Measurements from ENCODE around the gene THRB.

The THRB gene

DNA sequence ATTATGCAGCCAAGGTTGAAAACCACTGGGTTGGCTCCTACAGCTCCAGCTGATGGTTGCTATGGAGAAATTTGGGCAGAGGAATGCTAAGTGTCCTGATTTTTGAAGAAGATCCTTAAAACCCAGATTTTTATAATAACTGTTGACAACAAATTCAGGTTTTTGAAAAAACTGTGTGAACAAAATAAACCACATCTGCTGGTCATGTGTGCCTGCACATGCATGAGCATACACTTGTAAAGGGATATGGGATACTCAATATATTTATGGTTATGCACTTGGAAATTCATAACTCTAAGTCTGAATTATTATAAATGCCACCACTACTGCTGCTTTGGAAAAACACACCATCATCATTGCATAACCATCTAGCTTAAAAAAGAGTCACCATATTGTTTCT lies 133.7 kb downstream of the THRB start:
- Histone ChIP-seq H3K27ac (ENCODE audit: low read depth in 2 of 2, low read length in 2 of 2) (no peak overlapping the region), H3K4me1 (ENCODE audit: control insufficient read depth in 2 of 2, insufficient read depth in 2 of 2, low read length in 2 of 2) (peaks cover 0 to 11% of the 10 kb centered on the region in 2 donors), H3K9ac (ENCODE audit: low read depth in 1 of 2, low read length in 2 of 2) (no peak overlapping the region), H3K36me3 (ENCODE audit: control insufficient read depth in 2 of 2, insufficient read depth in 2 of 2, low read length in 2 of 2) (no peaks in the 10 kb centered on the region), H3K9me3 (ENCODE audit: control insufficient read depth in 2 of 2, low read length in 2 of 2) (no peaks in the 10 kb centered on the region), H3K27me3 (ENCODE audit: control insufficient read depth in 2 of 2, insufficient read depth in 2 of 2, low read length in 2 of 2) (no peaks in the 10 kb centered on the region), H3K4me3 (ENCODE audit: low read length in 2 of 2) (no peak overlapping the region)

DNA sequence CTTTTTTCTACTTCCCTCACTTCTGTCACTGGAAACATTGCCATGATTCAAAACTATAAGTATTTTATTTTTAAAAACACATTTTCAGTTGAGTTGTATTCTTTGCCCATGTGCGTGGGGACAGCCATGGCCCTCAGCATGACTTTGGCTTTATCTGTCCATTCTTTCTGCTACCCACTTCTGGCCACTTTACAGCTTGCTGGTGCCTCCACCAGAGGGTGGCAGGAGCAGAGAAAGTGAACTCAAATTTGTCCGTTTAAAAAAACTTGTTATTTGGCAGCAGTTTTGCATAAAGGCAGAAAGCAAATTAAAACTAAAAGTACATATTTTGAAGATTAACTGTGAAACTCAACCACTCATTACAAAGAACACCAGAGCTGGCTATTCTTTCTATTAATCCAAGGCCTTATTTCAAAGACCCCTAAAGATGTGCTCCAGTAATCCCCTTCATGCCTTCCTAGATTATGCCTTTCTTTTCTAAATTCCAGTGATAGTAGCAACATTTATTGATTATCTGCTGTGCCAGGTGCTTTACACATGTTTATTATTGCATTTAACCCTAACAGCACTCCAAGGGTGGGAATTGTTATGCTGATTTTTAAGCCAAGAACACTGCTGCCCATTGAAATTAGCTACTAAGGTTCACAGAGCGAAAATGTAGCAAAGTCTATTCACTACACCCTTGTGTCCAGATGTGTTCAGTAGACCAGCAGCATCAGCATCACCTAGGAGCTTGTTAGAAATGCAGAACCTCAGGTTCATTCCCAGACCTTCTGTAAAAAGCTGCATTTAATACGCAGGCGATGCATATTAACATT lies 134.8 kb downstream of the THRB start:
- no peaks in the 10 kb centered on the region for H3K4me1 ChIP-seq (ENCODE audit: control insufficient read depth in 2 of 2, insufficient read depth in 2 of 2, low read length in 2 of 2)

GRCh38 chr3:24359102-24359501 lies 135.5 kb downstream of the THRB start:
- Histone ChIP-seq H3K36me3 (ENCODE audit: control insufficient read depth in 2 of 2, insufficient read depth in 2 of 2, low read length in 2 of 2) (no peaks in the 10 kb centered on the region), H3K4me1 (ENCODE audit: control insufficient read depth in 2 of 2, insufficient read depth in 2 of 2, low read length in 2 of 2) (no peaks in the 10 kb centered on the region), H3K4me3 (ENCODE audit: low read length in 2 of 2) (no peak overlapping the region), H3K9ac (ENCODE audit: low read depth in 1 of 2, low read length in 2 of 2) (no peak overlapping the region), H3K27me3 (ENCODE audit: control insufficient read depth in 2 of 2, insufficient read depth in 2 of 2, low read length in 2 of 2) (no peaks in the 10 kb centered on the region), H3K9me3 (ENCODE audit: control insufficient read depth in 2 of 2, low read length in 2 of 2) (no peaks in the 10 kb centered on the region), H3K27ac (ENCODE audit: low read depth in 2 of 2, low read length in 2 of 2) (no peak overlapping the region)

More for the DNA sequence above, 134.8 kb downstream of the THRB start:
- H3K27me3 ChIP-seq (ENCODE audit: control insufficient read depth in 2 of 2, insufficient read depth in 2 of 2, low read length in 2 of 2): no peaks in the 10 kb centered on the region
- no peak overlapping the region for H3K4me3 ChIP-seq (ENCODE audit: low read length in 2 of 2)
- H3K36me3 ChIP-seq (ENCODE audit: control insufficient read depth in 2 of 2, insufficient read depth in 2 of 2, low read length in 2 of 2): no peaks in the 10 kb centered on the region
- H3K27ac ChIP-seq (ENCODE audit: low read depth in 2 of 2, low read length in 2 of 2): no peak overlapping the region
- no peaks in the 10 kb centered on the region for H3K9me3 ChIP-seq (ENCODE audit: control insufficient read depth in 2 of 2, low read length in 2 of 2)
- no peak overlapping the region for H3K9ac ChIP-seq (ENCODE audit: low read depth in 1 of 2, low read length in 2 of 2)

DNA sequence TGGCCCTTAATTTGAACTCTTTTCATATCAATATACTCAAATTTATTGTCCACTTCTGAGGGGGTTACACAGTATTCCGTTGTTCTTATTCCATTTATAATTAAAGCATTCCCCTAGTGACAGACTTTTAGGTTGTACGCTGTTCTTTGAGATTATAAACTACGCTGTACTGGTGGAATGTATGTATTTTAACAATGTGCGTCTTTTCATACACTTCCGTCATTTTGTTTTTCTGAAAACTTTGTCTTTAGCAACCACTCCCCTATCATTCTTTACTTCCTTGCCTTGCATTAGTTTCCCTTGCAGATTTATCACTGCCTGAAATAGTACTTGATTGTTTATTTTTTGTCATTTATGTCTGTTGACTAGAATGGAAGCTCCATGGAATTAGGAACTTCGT lies 137.0 kb downstream of the THRB start:
- no peaks in the 10 kb centered on the region for H3K27me3 ChIP-seq (ENCODE audit: control insufficient read depth in 2 of 2, insufficient read depth in 2 of 2, low read length in 2 of 2)
- no peaks in the 10 kb centered on the region for H3K9me3 ChIP-seq (ENCODE audit: control insufficient read depth in 2 of 2, low read length in 2 of 2)
- H3K4me3 ChIP-seq (ENCODE audit: low read length in 2 of 2): no peak overlapping the region
- H3K4me1 ChIP-seq (ENCODE audit: control insufficient read depth in 2 of 2, insufficient read depth in 2 of 2, low read length in 2 of 2): no peaks in the 10 kb centered on the region
- no peaks in the 10 kb centered on the region for H3K36me3 ChIP-seq (ENCODE audit: control insufficient read depth in 2 of 2, insufficient read depth in 2 of 2, low read length in 2 of 2)
- no peak overlapping the region for H3K27ac ChIP-seq (ENCODE audit: low read depth in 2 of 2, low read length in 2 of 2)
- H3K9ac ChIP-seq (ENCODE audit: low read depth in 1 of 2, low read length in 2 of 2): no peak overlapping the region

DNA sequence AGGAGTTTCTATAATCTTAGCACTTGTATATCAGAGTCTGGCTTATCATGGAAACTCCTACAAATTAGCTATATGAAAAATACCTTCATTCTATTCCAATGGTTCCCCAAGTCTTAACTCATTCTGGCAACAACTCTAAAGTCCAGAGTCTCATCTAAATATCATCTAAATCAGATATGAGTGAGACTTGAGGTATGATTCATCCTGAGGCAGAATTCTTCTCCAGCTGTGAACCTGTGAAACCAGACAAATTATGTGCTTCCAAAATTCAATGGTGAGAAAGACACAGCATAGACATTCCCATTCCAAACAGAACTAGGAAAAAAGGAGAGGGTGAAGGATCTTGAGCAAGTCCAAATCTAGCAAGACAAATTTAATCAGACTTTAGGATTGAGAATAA lies 138.8 kb downstream of the THRB start:
- Histone ChIP-seq H3K9ac (ENCODE audit: low read depth in 1 of 2, low read length in 2 of 2) (no peak overlapping the region), H3K36me3 (ENCODE audit: control insufficient read depth in 2 of 2, insufficient read depth in 2 of 2, low read length in 2 of 2) (no peaks in the 10 kb centered on the region), H3K4me3 (ENCODE audit: low read length in 2 of 2) (no peak overlapping the region), H3K27ac (ENCODE audit: low read depth in 2 of 2, low read length in 2 of 2) (no peak overlapping the region), H3K27me3 (ENCODE audit: control insufficient read depth in 2 of 2, insufficient read depth in 2 of 2, low read length in 2 of 2) (no peaks in the 10 kb centered on the region), H3K4me1 (ENCODE audit: control insufficient read depth in 2 of 2, insufficient read depth in 2 of 2, low read length in 2 of 2) (peaks cover 0 to 9% of the 10 kb centered on the region in 2 donors), H3K9me3 (ENCODE audit: control insufficient read depth in 2 of 2, low read length in 2 of 2) (no peaks in the 10 kb centered on the region)

- Histone ChIP-seq H3K4me1 (ENCODE audit: control insufficient read depth in 2 of 2, insufficient read depth in 2 of 2, low read length in 2 of 2) (peaks cover 0 to 9% of the 10 kb centered on the region in 2 donors), H3K36me3 (ENCODE audit: control insufficient read depth in 2 of 2, insufficient read depth in 2 of 2, low read length in 2 of 2) (no peaks in the 10 kb centered on the region), H3K9me3 (ENCODE audit: control insufficient read depth in 2 of 2, low read length in 2 of 2) (no peaks in the 10 kb centered on the region), H3K27ac (ENCODE audit: low read depth in 2 of 2, low read length in 2 of 2) (no peak overlapping the region), H3K27me3 (ENCODE audit: control insufficient read depth in 2 of 2, insufficient read depth in 2 of 2, low read length in 2 of 2) (no peaks in the 10 kb centered on the region), H3K4me3 (ENCODE audit: low read length in 2 of 2) (no peak overlapping the region), H3K9ac (ENCODE audit: low read depth in 1 of 2, low read length in 2 of 2) (no peak overlapping the region)
Observed at GRCh38 chr3:24354230-24354629, 140.4 kb downstream of the THRB start.

DNA sequence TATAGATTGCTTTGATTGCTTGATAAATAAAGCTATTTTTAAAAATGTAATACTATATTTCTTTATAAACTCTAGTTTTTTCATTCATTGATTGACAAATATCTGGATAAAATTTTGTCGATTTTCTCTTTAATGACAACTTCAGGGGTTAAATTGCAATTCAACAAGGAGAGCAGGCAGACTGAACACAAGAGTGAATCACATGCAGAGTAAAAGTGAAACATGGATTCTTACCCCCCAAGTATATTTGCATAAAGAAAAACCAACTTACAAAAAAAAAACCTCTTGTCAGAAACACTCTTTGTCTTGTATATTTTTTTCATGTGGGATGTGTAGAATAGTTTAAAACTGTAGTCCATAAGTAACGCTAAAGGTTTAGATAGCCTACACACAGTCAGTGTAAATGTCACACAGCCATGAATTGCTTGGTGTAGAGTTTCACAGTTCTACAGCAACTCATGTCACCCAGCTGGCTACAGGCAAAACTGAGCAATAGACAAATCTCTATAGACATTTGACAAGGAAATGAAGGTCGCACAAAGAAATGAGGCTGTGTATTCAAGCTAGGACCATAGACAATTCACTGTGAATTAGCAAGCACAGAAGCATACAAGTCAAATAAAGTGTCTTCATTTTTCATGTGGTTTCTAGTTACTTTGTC lies 141.6 kb downstream of the THRB start:
- no peaks in the 10 kb centered on the region for H3K27me3 ChIP-seq (ENCODE audit: control insufficient read depth in 2 of 2, insufficient read depth in 2 of 2, low read length in 2 of 2)
- no peak overlapping the region for H3K9ac ChIP-seq (ENCODE audit: low read depth in 1 of 2, low read length in 2 of 2)
- no peaks in the 10 kb centered on the region for H3K36me3 ChIP-seq (ENCODE audit: control insufficient read depth in 2 of 2, insufficient read depth in 2 of 2, low read length in 2 of 2)
- no peak overlapping the region for H3K27ac ChIP-seq (ENCODE audit: low read depth in 2 of 2, low read length in 2 of 2)
- H3K4me3 ChIP-seq (ENCODE audit: low read length in 2 of 2): no peak overlapping the region
- H3K4me1 ChIP-seq (ENCODE audit: control insufficient read depth in 2 of 2, insufficient read depth in 2 of 2, low read length in 2 of 2): peaks cover 0 to 9% of the 10 kb centered on the region in 2 donors
- no peaks in the 10 kb centered on the region for H3K9me3 ChIP-seq (ENCODE audit: control insufficient read depth in 2 of 2, low read length in 2 of 2)

GRCh38 chr3:24351779-24352469 lies 142.7 kb downstream of the THRB start:
- Histone ChIP-seq H3K9ac (ENCODE audit: low read depth in 1 of 2, low read length in 2 of 2) (no peak overlapping the region), H3K4me1 (ENCODE audit: control insufficient read depth in 2 of 2, insufficient read depth in 2 of 2, low read length in 2 of 2) (peaks cover 0 to 9% of the 10 kb centered on the region in 2 donors), H3K9me3 (ENCODE audit: control insufficient read depth in 2 of 2, low read length in 2 of 2) (no peaks in the 10 kb centered on the region), H3K27me3 (ENCODE audit: control insufficient read depth in 2 of 2, insufficient read depth in 2 of 2, low read length in 2 of 2) (no peaks in the 10 kb centered on the region), H3K36me3 (ENCODE audit: control insufficient read depth in 2 of 2, insufficient read depth in 2 of 2, low read length in 2 of 2) (no peaks in the 10 kb centered on the region), H3K4me3 (ENCODE audit: low read length in 2 of 2) (no peak overlapping the region), H3K27ac (ENCODE audit: low read depth in 2 of 2, low read length in 2 of 2) (no peak overlapping the region)

DNA sequence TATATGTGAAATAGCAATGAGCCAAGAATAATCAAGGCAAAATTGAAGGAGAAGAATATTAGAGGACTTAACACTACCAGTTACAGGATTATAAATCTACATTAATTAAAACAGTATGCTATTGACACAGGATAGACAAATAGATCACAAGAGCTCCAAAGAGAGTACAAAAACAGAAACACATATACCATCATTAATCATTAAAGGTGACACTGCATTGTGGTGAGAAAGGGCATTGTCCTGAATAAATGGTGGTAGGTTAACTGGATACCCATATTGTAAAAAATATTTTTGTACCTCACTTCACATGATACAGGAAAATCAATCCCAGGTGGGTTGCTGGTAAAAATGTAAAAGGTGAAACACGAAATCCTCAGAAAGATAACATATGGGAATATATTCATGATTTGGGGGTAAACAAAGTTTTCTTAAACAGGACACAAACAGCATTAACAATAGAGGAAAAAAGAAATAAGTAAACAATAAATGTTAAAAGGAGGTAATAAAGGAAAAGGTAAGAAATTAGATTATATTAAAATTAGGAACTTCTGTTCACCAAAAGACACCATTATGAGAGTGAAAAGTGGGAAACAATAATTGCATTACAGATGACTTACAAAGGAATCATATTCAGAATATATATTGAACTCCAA lies 145.2 kb downstream of the THRB start:
- peaks cover 2 to 9% of the 10 kb centered on the region in 2 donors for H3K4me1 ChIP-seq (ENCODE audit: control insufficient read depth in 2 of 2, insufficient read depth in 2 of 2, low read length in 2 of 2)
- no peak overlapping the region for H3K4me3 ChIP-seq (ENCODE audit: low read length in 2 of 2)
- no peaks in the 10 kb centered on the region for H3K27me3 ChIP-seq (ENCODE audit: control insufficient read depth in 2 of 2, insufficient read depth in 2 of 2, low read length in 2 of 2)
- H3K9ac ChIP-seq (ENCODE audit: low read depth in 1 of 2, low read length in 2 of 2): no peak overlapping the region
- no peak overlapping the region for H3K27ac ChIP-seq (ENCODE audit: low read depth in 2 of 2, low read length in 2 of 2)
- no peaks in the 10 kb centered on the region for H3K9me3 ChIP-seq (ENCODE audit: control insufficient read depth in 2 of 2, low read length in 2 of 2)
- no peaks in the 10 kb centered on the region for H3K36me3 ChIP-seq (ENCODE audit: control insufficient read depth in 2 of 2, insufficient read depth in 2 of 2, low read length in 2 of 2)

DNA sequence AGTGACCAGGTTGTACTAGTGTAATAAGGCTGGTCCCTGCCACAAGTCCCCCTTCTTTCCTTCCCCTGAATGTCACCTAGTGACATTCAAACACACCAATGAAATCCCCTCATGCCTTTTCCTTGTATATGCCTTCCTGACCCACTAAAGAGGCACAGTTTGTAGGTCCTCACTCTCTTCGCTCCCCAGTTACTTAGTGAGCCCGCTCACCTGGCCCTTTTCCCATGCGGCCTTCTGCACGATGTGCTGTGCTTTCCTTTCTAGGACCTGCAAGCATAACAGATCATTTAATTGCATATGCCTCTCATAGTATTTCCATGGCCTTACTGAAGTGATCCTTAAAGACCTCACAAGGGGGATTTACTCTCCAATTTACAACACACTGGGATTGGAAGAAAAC lies 146.3 kb downstream of the THRB start:
- Histone ChIP-seq H3K4me3 (ENCODE audit: low read length in 2 of 2) (no peak overlapping the region), H3K4me1 (ENCODE audit: control insufficient read depth in 2 of 2, insufficient read depth in 2 of 2, low read length in 2 of 2) (peaks cover 2 to 9% of the 10 kb centered on the region in 2 donors), H3K27me3 (ENCODE audit: control insufficient read depth in 2 of 2, insufficient read depth in 2 of 2, low read length in 2 of 2) (no peaks in the 10 kb centered on the region), H3K27ac (ENCODE audit: low read depth in 2 of 2, low read length in 2 of 2) (no peak overlapping the region), H3K9me3 (ENCODE audit: control insufficient read depth in 2 of 2, low read length in 2 of 2) (no peaks in the 10 kb centered on the region), H3K9ac (ENCODE audit: low read depth in 1 of 2, low read length in 2 of 2) (no peak overlapping the region), H3K36me3 (ENCODE audit: control insufficient read depth in 2 of 2, insufficient read depth in 2 of 2, low read length in 2 of 2) (no peaks in the 10 kb centered on the region)

Measured in mucosa of rectum (tissue), 2 donors.